HG02943 (cell line): ENCODE results near the gene ATG13.
"Not testable (repeated sequence)": the region's sequence is repeated elsewhere in the genome, so short reads cannot be mapped to it uniquely, and the experiment has no call there.

Experiments used
- ATAC-seq: cut with Tn5 transposase; IDR thresholded peaks from one replicate; pipeline ENCODE4 v1.9.1; 2021; ENCODE audit warnings: mild to moderate bottlenecking, low read depth, moderate library complexity; ENCODE audit not compliant: unreplicated experiment

Gene ATG13

GRCh38 chr11:46694072-46694471, 76.7 kb downstream of the ATG13 start:
- no peak for ATAC-seq

DNA sequence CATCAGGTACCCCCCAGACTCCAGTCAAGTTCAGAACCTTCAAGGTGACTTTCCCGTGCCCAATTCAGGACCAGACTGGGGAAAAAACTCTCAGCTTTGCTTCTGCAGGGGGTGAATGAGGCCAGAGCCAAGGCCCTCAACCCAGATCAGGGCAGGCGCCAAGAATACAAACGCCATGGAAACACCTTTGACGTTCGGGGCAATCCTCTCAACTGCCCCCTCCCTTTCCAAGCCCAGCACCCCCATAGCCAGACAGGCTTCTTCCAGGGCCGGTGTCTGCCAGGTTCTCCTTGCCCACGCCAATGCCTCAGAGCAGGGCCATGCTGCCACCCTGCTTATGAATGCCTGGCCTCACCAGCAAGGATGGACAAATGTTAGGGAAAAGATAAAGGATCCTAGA, 77.3 kb downstream of the ATG13 start:
- no peak for ATAC-seq

- no peak for ATAC-seq
These were observed 78.2 kb downstream of the ATG13 start for GRCh38 chr11:46695345-46696211.

DNA sequence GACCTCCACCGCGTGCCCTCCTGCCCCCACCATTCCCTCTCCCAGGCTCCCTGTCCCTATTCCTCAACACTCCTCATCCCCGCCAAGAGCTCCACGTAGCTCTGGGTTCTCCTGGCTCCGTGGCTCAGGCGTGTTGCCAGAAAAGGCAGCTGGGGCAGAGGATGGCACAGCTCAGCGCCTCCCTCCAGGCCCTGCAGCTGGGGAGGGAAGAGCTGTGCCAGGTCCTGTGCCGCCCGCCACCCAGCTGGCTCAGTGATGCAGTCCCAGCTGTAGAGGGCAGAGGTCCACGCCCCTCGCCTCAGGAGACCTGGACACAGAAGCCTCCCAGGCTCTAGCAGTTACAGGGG, 78.8 kb downstream of the ATG13 start:
- no peak for ATAC-seq

DNA sequence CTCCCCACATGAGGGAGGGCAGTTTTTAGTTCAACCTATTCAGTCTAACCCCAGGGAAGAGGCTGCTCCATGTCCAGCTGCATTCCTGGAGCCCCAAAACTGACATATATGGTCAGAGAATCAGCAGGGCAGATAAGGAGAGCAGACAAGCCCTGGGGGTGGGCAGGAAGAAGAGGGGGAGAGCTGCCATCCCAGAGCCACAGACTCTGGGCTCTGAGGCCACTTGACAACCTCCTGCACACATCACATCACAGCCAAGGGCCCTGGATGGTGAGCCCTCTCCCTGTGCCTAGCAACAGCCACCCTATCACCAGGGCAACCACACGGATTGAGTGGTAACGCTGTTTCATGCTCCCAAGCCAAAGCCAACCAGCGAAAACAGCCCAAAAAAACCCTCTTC, 80.0 kb downstream of the ATG13 start:
- ATAC-seq, result no peak

DNA sequence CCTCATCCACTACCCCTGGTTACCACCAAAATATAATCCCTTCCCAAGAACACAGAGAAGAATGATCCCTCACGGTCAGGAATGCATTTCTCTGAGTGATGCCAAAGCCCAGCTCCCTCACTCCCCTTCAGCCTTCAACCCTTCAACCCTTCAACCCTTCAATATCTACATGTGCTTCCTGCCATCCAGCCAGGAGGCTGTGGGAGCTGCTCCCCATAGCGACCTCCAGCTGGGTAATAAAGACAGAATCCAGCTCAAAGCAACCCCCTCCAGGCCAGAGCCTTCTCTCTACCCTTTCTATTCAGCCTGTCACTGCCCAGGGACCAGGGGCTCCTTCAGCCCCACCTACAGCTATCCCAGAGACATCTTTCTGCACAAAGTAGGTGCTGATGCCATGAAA, 80.4 kb downstream of the ATG13 start:
- ATAC-seq, result no peak

GRCh38 chr11:46698597-46698996, 81.2 kb downstream of the ATG13 start:
- no peak for ATAC-seq

DNA sequence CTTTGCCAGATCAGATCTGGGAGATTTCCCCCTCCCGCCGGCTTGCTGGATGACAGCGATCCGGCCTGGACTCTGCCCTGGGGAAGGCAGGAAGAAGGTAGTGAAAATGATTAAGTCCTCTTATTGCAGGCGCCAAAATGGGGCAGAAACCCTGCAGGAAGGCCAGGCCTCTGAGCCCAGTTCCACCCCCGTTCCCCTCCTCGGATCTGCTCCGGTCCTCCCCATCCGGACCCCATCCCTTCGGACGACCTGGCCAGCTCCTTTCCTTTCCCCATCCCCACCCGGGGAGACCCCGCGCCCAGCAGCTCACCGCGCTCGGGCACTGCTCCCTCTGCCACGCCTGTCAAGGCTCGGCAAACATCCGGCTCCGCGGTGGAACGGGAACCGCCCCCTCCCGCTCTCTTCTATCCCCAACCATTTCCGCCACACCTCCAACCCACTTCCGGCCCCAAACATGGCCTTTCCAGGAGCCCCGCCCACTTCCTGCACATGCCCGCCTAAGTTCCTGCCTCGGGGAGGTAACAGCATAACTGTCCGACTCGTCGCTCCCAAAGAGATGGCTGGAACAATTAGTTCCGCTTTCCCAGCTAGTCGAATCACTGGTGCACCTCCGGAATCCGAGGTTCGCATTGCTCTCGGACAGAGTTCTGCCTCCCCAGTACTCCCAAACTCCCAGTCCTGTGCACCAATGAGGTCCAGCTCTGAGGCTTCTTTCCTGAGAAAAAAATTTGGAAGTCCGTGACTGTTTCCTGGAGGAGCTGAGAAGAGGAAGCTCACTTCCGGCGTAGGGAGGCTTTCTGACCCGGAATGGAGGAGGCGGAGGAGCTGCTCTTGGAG, 83.1 kb downstream of the ATG13 start, which contains the start of the genes ARHGAP1 and ZNF408:
TSS of gene ARHGAP1 (minus strand) at position 379 of the 837 bp plus-strand sequence. CDS start 4,512 bp downstream, outside the sequence.
TSS of gene ZNF408 (plus strand) at position 791 of the 837 bp plus-strand sequence. CDS start at position 808, 17 bp downstream.
- ATAC-seq, result peak; percentile 85

DNA sequence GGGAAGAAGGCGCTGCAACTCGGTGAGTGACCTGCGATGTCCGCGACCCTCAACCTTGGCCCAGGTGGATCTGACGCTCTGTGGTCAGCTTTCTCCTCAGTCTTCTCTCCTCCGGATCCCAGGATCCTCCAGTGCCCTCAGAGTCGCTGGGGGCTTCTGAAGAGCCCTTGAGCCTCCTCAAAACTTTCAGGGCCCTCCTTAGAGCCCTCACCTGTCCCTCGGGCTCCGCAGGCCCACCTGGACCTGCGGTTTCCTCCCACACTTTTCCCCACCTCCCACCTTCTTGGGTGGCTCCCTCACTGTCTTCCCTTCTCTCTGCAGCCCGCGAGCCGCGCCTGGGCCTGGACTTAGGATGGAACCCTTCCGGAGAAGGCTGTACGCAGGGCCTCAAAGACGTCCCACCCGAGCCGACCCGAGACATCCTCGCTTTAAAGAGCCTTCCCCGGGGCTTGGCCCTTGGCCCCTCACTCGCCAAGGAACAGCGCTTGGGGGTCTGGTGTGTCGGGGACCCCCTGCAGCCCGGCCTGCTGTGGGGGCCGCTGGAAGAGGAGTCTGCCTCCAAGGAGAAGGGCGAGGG, 83.8 kb downstream of the ATG13 start:
- ATAC-seq, result no peak

DNA sequence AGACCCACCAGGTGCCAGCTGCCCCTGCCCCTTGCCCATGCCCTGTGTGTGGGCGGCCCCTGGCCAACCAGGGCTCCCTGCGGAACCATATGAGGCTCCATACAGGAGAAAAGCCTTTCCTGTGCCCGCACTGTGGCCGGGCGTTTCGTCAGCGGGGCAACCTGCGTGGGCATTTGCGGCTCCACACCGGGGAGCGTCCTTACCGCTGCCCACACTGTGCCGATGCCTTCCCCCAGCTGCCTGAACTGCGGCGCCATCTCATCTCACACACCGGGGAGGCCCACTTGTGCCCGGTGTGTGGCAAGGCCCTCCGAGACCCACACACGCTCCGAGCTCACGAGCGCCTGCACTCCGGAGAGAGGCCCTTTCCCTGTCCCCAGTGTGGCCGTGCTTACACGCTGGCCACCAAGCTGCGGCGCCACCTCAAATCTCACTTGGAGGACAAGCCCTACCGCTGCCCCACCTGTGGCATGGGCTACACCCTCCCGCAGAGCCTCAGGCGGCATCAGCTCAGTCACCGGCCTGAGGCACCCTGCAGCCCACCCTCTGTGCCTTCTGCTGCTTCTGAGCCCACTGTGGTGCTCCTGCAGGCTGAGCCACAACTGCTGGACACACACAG, 87.8 kb downstream of the ATG13 start:
- no peak for ATAC-seq

- ATAC-seq, result no peak
These were observed 89.5 kb downstream of the ATG13 start for GRCh38 chr11:46706886-46707285.

DNA sequence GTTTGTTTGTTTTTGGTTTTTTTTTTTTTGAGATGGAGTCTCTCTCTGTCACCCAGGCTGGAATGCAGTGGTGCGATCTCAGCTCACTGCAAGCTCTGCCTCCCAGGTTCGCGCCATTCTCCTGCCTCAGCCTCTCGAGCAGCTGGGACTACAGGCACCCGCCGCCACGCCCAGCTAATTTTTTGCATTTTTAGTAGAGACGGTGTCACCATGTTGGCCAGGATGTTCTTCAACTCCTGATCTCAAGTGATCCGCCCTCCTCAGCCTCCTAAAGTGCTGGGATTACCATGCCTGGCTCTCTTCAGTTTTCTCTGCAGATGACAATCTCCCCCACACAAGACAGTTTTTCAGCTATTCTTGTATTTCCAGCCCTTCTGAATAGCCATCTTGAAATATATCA, 92.0 kb downstream of the ATG13 start:
- not testable (repeated sequence) for ATAC-seq

DNA sequence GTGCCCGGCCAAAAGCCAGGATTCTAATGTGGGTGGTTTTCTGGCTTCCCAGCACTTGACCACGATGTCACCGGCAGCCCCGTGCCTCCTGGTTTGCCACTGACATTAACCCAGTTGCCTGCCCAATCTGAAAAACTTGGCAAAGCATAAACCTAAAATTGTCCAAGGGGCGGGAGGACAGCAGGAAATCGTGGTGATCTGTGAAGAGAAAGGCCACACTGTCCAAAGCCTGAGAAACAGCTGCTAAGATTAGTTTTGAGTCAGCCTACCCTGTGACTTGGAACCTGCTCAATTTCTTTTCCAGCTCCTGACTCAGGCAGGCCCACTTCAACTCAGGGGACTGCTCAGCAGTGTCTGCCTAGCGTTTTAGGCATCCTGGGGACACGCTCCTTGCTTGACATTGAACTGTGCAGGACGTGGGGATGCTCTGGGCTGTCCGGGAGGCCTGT, 93.5 kb downstream of the ATG13 start:
- ATAC-seq, result no peak

DNA sequence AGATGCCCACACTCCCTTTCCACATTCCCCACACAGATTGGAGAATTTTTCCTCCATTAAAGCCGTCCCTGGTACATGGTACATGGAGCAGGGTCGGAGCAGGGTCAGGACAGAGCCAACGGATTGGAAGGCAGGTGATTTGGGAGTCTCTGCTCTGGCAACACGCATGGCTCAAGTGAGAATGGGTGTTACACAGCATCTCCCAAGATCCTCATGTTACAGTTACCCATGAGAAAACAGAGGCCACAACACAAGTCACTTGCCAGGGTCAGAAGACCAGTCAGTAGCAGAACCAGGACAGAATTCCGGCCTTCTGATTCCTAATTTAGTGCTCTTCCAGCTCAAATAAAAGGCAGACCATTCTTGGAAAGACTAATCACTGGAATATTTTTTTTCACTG, 94.0 kb downstream of the ATG13 start:
- no peak for ATAC-seq

DNA sequence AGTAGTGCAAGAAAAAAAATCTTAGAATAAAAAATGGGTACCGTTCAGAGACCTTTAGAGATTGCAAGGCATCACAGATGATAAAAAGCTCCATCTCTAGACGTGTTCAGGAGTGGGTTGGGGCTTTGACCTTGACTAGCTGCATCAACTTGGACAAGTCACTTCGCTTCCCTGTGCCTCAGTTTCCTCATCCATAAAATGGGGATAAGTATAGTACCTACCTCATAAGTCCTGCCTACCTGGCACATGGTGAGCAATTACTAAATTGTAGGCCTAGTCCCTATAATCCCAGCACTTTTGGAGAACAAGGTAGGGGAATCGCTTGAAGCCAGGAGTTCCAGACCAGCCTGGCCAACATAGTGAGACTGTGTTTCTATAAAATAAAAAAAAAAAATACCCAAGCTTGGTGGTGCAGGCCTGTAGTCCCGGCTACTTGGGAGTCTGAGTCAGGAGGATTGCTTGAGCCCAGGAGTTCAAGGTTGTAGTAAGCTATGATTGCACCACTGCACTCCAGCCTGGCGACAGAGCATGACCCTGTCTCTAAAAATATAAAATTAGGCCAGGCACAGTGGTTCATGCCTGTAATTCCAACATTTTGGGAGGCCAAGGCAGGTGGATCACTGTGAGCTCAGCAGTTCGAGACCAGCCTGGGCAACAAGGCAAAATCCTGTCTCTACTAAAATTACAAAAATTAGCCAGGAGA, 95.7 kb downstream of the ATG13 start:
- ATAC-seq, result no peak

DNA sequence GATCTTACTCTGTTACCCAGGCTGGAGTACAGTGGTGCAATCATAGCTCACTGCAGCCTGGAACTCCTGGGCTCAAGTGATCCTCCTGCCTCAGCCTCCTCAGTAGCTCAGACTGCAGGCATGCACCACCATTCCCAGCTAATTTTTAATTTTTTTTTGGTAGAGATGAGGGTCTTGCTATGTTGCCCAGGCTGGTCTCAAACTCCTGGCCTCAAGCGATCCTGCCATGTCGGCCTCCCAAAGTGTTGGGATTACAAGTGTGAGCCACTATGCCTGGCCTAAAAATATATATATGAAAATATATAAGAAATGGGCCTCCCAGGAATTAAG, 100.4 kb downstream of the ATG13 start:
- ATAC-seq, result not testable (repeated sequence)

DNA sequence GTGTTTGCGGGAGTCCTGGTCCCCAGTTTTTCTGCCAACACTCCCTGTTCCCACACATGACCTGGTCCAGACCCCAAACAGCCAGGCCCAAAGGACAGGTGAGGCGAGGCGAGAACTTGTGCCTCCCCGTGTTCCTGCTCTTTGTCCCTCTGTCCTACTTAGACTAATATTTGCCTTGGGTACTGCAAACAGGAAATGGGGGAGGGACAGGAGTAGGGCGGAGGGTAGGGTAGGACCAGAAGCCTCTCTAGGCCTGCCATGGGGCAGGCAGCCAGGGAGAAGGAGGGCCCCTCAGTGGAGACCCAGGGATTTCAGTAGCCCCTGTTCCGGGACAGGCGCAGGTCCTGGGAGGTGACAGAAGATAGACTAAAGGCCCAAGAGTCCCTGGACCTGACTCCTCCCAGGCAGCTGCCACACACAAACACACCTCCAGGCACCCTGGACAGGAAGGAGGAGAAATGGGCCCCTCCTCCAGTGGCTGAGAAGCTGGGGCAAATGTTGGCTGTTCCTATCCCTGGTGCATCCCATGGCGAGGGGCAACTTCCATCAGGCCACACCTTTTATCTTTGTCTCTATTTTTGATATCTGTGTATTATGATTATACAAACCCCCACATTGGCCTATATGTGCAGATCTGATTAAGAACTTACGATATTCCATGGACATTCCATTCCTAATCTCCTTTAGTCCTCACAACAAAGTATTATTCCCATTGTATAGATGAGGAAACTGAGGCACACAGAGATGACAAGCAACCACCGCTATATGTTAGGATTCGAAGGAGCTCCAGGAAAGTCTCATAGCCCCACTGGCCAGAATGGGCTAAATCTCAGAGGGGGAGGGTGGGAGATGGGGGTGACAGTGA, 101.0 kb downstream of the ATG13 start:
- no peak for ATAC-seq

GRCh38 chr11:46719048-46719542, 101.7 kb downstream of the ATG13 start, which contains the start of gene F2:
Gene F2, plus strand, starts transcription at chr11:46719213. Its CDS starts 23 bp downstream, at chr11:46719236.
- no peak for ATAC-seq
